HepG2 (cell line): ENCODE results near the gene MYH10. TPM values are rescaled to one million over a fixed set of nuclear protein-coding genes. Genes with fewer than 3 reads are reported as not detected.

Experiments
- ATAC-seq: fragments of 200-7000 bp; cut with Tn5 transposase; 3 replicates; pipeline ENCODE4 v1.9.1; 2020; ENCODE audit warnings: mild to moderate bottlenecking, moderate library complexity
- BruUV-seq: library from RNA; stranded (reverse); fragments of 400-500 nt; replicated peaks from 2 replicates; lab custom pipeline; 2021; lab: Mats Ljungman, UMichigan
- CTCF ChIA-PET: fragments of 300-600 bp; formaldehyde crosslinking; extraction: SDS; loops from one replicate; lab custom pipeline; 2021; ENCODE audit warnings: low total read pairs, inconsistent platforms, low intra/inter-chr PET ratio; lab: Yijun Ruan, JAX
- POLR2A ChIA-PET: fragments of 350-600 bp; sonication (Branson Sonifier 250); formaldehyde crosslinking; loops from one replicate; lab custom pipeline; 2020; ENCODE audit warnings: antibody characterized with exemption, inconsistent platforms; lab: Yijun Ruan, JAX
- DNase-seq: peaks from one replicate; pipeline ENCODE4 v3.0.0-alpha.2; 2015; ENCODE audit warnings: low spot score
- FAIRE-seq: peaks from 3 replicates; lab custom pipeline; 2011; peaks lifted over from hg19 to GRCh38; lab: Jason Lieb, UNC
- H2AFZ ChIP-seq: one replicate; pipeline ENCODE4 v1.6.1; 2011; ENCODE audit warnings: low read length, inconsistent platforms
- H3K27ac ChIP-seq: fragments of 300-600 bp; 3 replicates; pipeline ENCODE4 v1.8.0; 2011; ENCODE audit warnings: mixed run types, mild to moderate bottlenecking, mixed read lengths, low read length, inconsistent platforms; ENCODE audit not compliant: insufficient read depth; ENCODE audit errors: extremely low read length
- H3K27me3 ChIP-seq, 2 experiments: fragments of 200-600 bp in 1 of 2; 2 replicates in 1 of 2; 3 replicates in 1 of 2; pipeline versions ENCODE4 v1.6.0 to v1.8.0; 2011; ENCODE audit warnings: low read length in 2 of 2, mild to moderate bottlenecking in 2 of 2, moderate library complexity in 2 of 2, inconsistent platforms in 1 of 2; ENCODE audit not compliant: insufficient read depth in 2 of 2, control insufficient read depth in 1 of 2
- H3K36me3 ChIP-seq, 2 experiments: fragments of 200-600 bp in 1 of 2; replicated peaks in 1 of 2; 2 replicates in 1 of 2; 3 replicates in 1 of 2; pipeline versions ENCODE4 v1.5.1 to v1.8.0; 2011; ENCODE audit warnings: low read length in 2 of 2, inconsistent platforms in 1 of 2; ENCODE audit not compliant: insufficient read depth in 2 of 2, control insufficient read depth in 1 of 2
- H3K4me1 ChIP-seq: 2 replicates; pipeline ENCODE4 v1.5.1; 2012; ENCODE audit warnings: low read length, inconsistent platforms; ENCODE audit not compliant: insufficient read depth
- H3K4me2 ChIP-seq: 2 replicates; pipeline ENCODE4 v1.6.0; 2011; ENCODE audit warnings: low read depth, low read length, inconsistent platforms
- H3K4me3 ChIP-seq, 3 experiments: fragments of 200-600 bp in 1 of 3; sonication (generic), shearing (Covaris generic) in 1 of 3; replicated peaks in 1 of 3; 2 replicates each; pipeline ENCODE4 v1.5.1; 2011 to 2016; ENCODE audit warnings: low read length in 3 of 3, inconsistent platforms in 2 of 3, low read depth in 2 of 3, mild to moderate bottlenecking in 2 of 3, control low read depth in 1 of 3, mixed read lengths in 1 of 3; ENCODE audit not compliant: insufficient read depth in 1 of 3
- H3K79me2 ChIP-seq: one replicate; pipeline ENCODE4 v1.6.1; 2011; ENCODE audit warnings: low read length, inconsistent platforms; ENCODE audit not compliant: insufficient read depth
- H3K9ac ChIP-seq: 2 replicates; pipeline ENCODE4 v1.6.0; 2011; ENCODE audit warnings: mild to moderate bottlenecking, low read depth, low read length, inconsistent platforms; ENCODE audit not compliant: insufficient read depth
- H3K9me3 ChIP-seq: 2 replicates; pipeline ENCODE4 v1.5.1; 2012; ENCODE audit warnings: mild to moderate bottlenecking, low read length
- H4K20me1 ChIP-seq: 2 replicates; pipeline ENCODE4 v1.6.0; 2011; ENCODE audit warnings: inconsistent platforms, mild to moderate bottlenecking, low read length, moderate library complexity; ENCODE audit not compliant: insufficient read depth
- AKAP8 ChIP-seq: sonication (generic); formaldehyde crosslinking; IDR thresholded peaks from 2 replicates; pipeline ENCODE4 v1.5.1; 2020; ENCODE audit warnings: mild to moderate bottlenecking, missing genetic modification reagents
- CCDC6 ChIP-seq: sonication (generic); formaldehyde crosslinking; IDR thresholded peaks from 2 replicates; pipeline ENCODE4 v1.8.1; 2022; ENCODE audit warnings: mild to moderate bottlenecking, missing genetic modification reagents, moderate library complexity
- CERS6 ChIP-seq: sonication (generic); formaldehyde crosslinking; IDR thresholded peaks from 2 replicates; pipeline ENCODE4 v1.5.0; 2020; ENCODE audit warnings: missing genetic modification reagents
- DMTF1 ChIP-seq: sonication (generic); formaldehyde crosslinking; IDR thresholded peaks from 2 replicates; pipeline ENCODE4 v1.4.0; 2020; ENCODE audit warnings: mild to moderate bottlenecking, missing genetic modification reagents
- IKZF4 ChIP-seq: sonication (generic); formaldehyde crosslinking; IDR thresholded peaks from 2 replicates; pipeline ENCODE4 v1.5.1; 2020; ENCODE audit warnings: borderline replicate concordance, mild to moderate bottlenecking, low read depth, missing genetic modification reagents; ENCODE audit errors: not compliant biosample characterization
- MBNL3 ChIP-seq: fragments of 250-450 bp; sonication (Bioruptor Pico); conservative IDR thresholded peaks from 2 replicates; pipeline ENCODE4 v1.8.0; 2022; ENCODE audit warnings: mild to moderate bottlenecking, inconsistent platforms
- NR0B2 ChIP-seq: sonication (generic); formaldehyde crosslinking; IDR thresholded peaks from 2 replicates; pipeline ENCODE4 v1.4.0; 2020; ENCODE audit warnings: mild to moderate bottlenecking, missing genetic modification reagents
- PATZ1 ChIP-seq: sonication (generic); formaldehyde crosslinking; IDR thresholded peaks from 2 replicates; pipeline ENCODE4 v1.4.0; 2020; ENCODE audit warnings: missing genetic modification reagents
- POGZ ChIP-seq: sonication (generic); formaldehyde crosslinking; IDR thresholded peaks from 2 replicates; pipeline ENCODE4 v1.4.0; 2020; ENCODE audit warnings: mild to moderate bottlenecking, missing genetic modification reagents
- THRA ChIP-seq: sonication (generic); formaldehyde crosslinking; IDR thresholded peaks from 2 replicates; pipeline ENCODE4 v1.4.0; 2020; ENCODE audit warnings: missing genetic modification reagents, borderline replicate concordance
- ZBTB14 ChIP-seq: sonication (generic); formaldehyde crosslinking; IDR thresholded peaks from 2 replicates; pipeline ENCODE4 v1.4.0; 2020; ENCODE audit warnings: missing genetic modification reagents
- ZNF354B ChIP-seq: sonication (generic); formaldehyde crosslinking; IDR thresholded peaks from 2 replicates; pipeline ENCODE4 v1.8.0; 2022; ENCODE audit warnings: mild to moderate bottlenecking, missing genetic modification reagents
- ZNF510 ChIP-seq: sonication (generic); formaldehyde crosslinking; IDR thresholded peaks from 2 replicates; pipeline ENCODE4 v1.4.0; 2020; ENCODE audit warnings: low read depth, mild to moderate bottlenecking, missing genetic modification reagents
- ZNF557 ChIP-seq: sonication (generic); formaldehyde crosslinking; IDR thresholded peaks from 2 replicates; pipeline ENCODE4 v1.4.0; 2020; ENCODE audit warnings: missing genetic modification reagents
- ZNF619 ChIP-seq: sonication (generic); formaldehyde crosslinking; IDR thresholded peaks from 2 replicates; pipeline ENCODE4 v1.4.0; 2020; ENCODE audit warnings: mild to moderate bottlenecking, missing genetic modification reagents
- WGBS: methylation state at CpG from one replicate; pipeline ENCODE4 v1.1.6; 2017; ENCODE audit warnings: low lambda C conversion rate; 5-methylcytosine and 5-hydroxymethylcytosine counted together
- in situ Hi-C: cut with HindIII; loops from 2 replicates; pipeline ENCODE4 v1.10.0; 2017; ENCODE audit warnings: low pct_unique_long_range_greater_than_20kb; ENCODE audit not compliant: extremely low pct_ligation_motif_present
- intact Hi-C: fragments of 100-400 bp; cut with micrococcal nuclease; formaldehyde crosslinking; loops from one replicate; pipeline ENCODE4 v1.10.0; 2022; ENCODE audit not compliant: unreplicated experiment
- polyA plus RNA-seq, 8 experiments: library from polyadenylated mRNA; depleted of rRNA in 3 of 8; stranded (reverse) in 7 of 8; unstranded in 1 of 8; fragments of >200 nt; fragmentation: Illumina TruSeq in 4 of 8; extraction: Trizol in 4 of 8; gene quantifications; 2 replicates each; pipeline versions ENCODE4 v1.2.1 to v1.2.3, GENCODE V29; 2011 to 2016; ENCODE audit warnings: low read depth in 4 of 8, missing spikeins in 1 of 8, mixed read lengths in 1 of 8; ENCODE audit not compliant: insufficient read depth in 1 of 8
- total RNA-seq, 5 experiments: library from RNA; depleted of rRNA; stranded (reverse); fragments of >200 nt; fragmentation: Illumina TruSeq; extraction: Trizol; gene quantifications; 2 replicates each; pipeline ENCODE4 v1.2.3, GENCODE V29; 2016; ENCODE audit warnings: low read depth in 1 of 5

MYH10 gene
- total and polyA plus RNA-seq, 2 of the 13 experiments (the other 11 are each of a cell fraction or from before 2014, with no cell fraction given) = 43.4 to 68.6 TPM

GRCh38 chr17:8670421-8670820 is 39.9 kb upstream of the MYH10 start (continued):
- TF ChIP-seq THRA (CRISPR knock-in tag) (no peak), CCDC6 (no peak), ZBTB14 (CRISPR knock-in tag) (no peak), ZNF557 (CRISPR knock-in tag) (no peak), IKZF4 (CRISPR knock-in tag) (no peak), ZNF510 (CRISPR knock-in tag) (no peak), NR0B2 (CRISPR knock-in tag) (no peak), ZNF619 (no peak), ZNF354B (CRISPR knock-in tag) (no peak), AKAP8 (no peak)

- Histone ChIP-seq H3K36me3 (no peaks in the 10 kb centered on the region), H3K4me2 (no peak overlapping the region), H3K9me3 (no peaks in the 10 kb centered on the region), H3K27ac (no peak overlapping the region), H3K27me3 (peaks cover 0 to 12% of the 10 kb centered on the region in 2 experiments; a peak in 2 of 5 replicates), H2AFZ (no peak overlapping the region), H3K4me3 (no peak overlapping the region), H3K9ac (no peak overlapping the region), H3K79me2 (no peaks in the 10 kb centered on the region), H3K4me1 (no peaks in the 10 kb centered on the region), H4K20me1 (no peaks in the 10 kb centered on the region)
- ATAC-seq (no peak), DNase-seq (no peak), FAIRE-seq (no peak)
- intact Hi-C loops (no loop called here), in situ Hi-C loops (no loop called here)
- no peak for TF ChIP-seq CERS6 (CRISPR knock-in tag)
- TF ChIP-seq MBNL3 (CRISPR knock-in tag) = no peak
- TF ChIP-seq DMTF1 = no peak
- no peak for TF ChIP-seq POGZ (CRISPR knock-in tag)
- no peak for TF ChIP-seq PATZ1 (CRISPR knock-in tag)
- 41% methylated on average over 4 of the region's 4 CpGs for WGBS
- POLR2A ChIA-PET = no interaction called here
- no TSS peak for BruUV-seq
- CTCF ChIA-PET = no interaction called here
Measured at GRCh38 chr17:8668176-8668740, 37.7 kb upstream of the MYH10 start.
